Left lung (tissue), 10 donors: ENCODE results near the gene LINC00632. TPM values are rescaled to one million over a fixed set of nuclear protein-coding genes. Genes with fewer than 3 reads are reported as not detected.

Experiments used
- ATAC-seq: fragments of 200-7000 bp; cut with Tn5 transposase; one replicate; pipeline ENCODE4 v1.9.1; 2020; ENCODE audit warnings: moderate library complexity
- DNase-seq, 4 donors: peaks; one replicate each; pipeline ENCODE4 v3.0.0-alpha.2; 2013 to 2020
- H3K27ac ChIP-seq, 2 donors: fragments of 200-600 bp; sonication (generic) in 1 of 2; one replicate each; pipeline versions ENCODE4 v1.5.0 to v1.8.0; 2020 to 2021
- H3K27me3 ChIP-seq, 2 donors: fragments of 200-600 bp; sonication (generic) in 1 of 2; one replicate each; pipeline versions ENCODE4 v1.5.0 to v1.8.0; 2020 to 2021
- H3K36me3 ChIP-seq, 2 donors: fragments of 200-600 bp; sonication (generic) in 1 of 2; one replicate each; pipeline versions ENCODE4 v1.5.0 to v1.8.0; 2020 to 2021
- H3K4me1 ChIP-seq, 2 donors: fragments of 200-600 bp; one replicate each; pipeline ENCODE4 v1.8.0; 2021
- H3K4me3 ChIP-seq, 2 donors: fragments of 200-600 bp; sonication (generic) in 1 of 2; one replicate each; pipeline versions ENCODE4 v1.5.0 to v1.8.0; 2020 to 2021; ENCODE audit warnings: mild to moderate bottlenecking in 1 of 2
- H3K9me3 ChIP-seq, 2 donors: fragments of 200-600 bp; sonication (generic) in 1 of 2; one replicate each; pipeline versions ENCODE4 v1.5.0 to v1.8.0; 2020 to 2021
- intact Hi-C, 2 donors: fragments of 100-400 bp; cut with DNase I; formaldehyde crosslinking; loops; one replicate each; pipeline versions ENCODE4 v1.11.2 to v1.14.2; 2022
- polyA plus RNA-seq, 6 donors: library from polyadenylated mRNA; unstranded; fragments of 120-200 nt; gene quantifications; one replicate each; pipeline ENCODE4 v1.2.1, GENCODE V29; 2013; ENCODE audit not compliant: insufficient read length in 6 of 6
- total RNA-seq, 2 donors: library from RNA; stranded (reverse); fragmentation: NEBNext Ultra II Directional; extraction: Animal tissue kit (Norgen Biotek cat#: 25700); gene quantifications; one replicate each; pipeline ENCODE4 v1.2.1, GENCODE V29; 2021
- TF ChIP-seq, protein P1 (sequence below), 2 donors: fragments of 200-600 bp; sonication (generic) in 1 of 2; IDR thresholded peaks; one replicate each; pipeline versions ENCODE4 v1.5.0 to v1.8.0; 2021; ENCODE audit warnings: antibody characterized with exemption in 2 of 2
- donor health status: DM: no; HTN: yes; CAD: no.
- donor health status: DM: no; HTN: no; CAD: no.

LINC00632 gene
- total and polyA plus RNA-seq, 8 donors, result 19.2 to 458 (median 35.4) TPM

GRCh38 chrX:140712413-140713173 lies 3.0 kb downstream of the LINC00632 start:
- Histone ChIP-seq H3K36me3 (no peaks in the 10 kb centered on the region), H3K9me3 (no peaks in the 10 kb centered on the region), H3K27ac (no peak overlapping the region), H3K4me1 (no peaks in the 10 kb centered on the region), H3K4me3 (no peak overlapping the region), H3K27me3 (peaks cover 5 to 6% of the 10 kb centered on the region in 2 donors)
- intact Hi-C loops, result no loop called here
- peak; percentile 88 for ATAC-seq
- peak; percentile 52 to 94 (median 72) for DNase-seq
- TF ChIP-seq, protein P1, sequence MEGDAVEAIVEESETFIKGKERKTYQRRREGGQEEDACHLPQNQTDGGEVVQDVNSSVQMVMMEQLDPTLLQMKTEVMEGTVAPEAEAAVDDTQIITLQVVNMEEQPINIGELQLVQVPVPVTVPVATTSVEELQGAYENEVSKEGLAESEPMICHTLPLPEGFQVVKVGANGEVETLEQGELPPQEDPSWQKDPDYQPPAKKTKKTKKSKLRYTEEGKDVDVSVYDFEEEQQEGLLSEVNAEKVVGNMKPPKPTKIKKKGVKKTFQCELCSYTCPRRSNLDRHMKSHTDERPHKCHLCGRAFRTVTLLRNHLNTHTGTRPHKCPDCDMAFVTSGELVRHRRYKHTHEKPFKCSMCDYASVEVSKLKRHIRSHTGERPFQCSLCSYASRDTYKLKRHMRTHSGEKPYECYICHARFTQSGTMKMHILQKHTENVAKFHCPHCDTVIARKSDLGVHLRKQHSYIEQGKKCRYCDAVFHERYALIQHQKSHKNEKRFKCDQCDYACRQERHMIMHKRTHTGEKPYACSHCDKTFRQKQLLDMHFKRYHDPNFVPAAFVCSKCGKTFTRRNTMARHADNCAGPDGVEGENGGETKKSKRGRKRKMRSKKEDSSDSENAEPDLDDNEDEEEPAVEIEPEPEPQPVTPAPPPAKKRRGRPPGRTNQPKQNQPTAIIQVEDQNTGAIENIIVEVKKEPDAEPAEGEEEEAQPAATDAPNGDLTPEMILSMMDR (IDR thresholded peaks at IDR 0.05), result no peak

GRCh38 chrX:140713174-140713539 lies 3.6 kb downstream of the LINC00632 start:
- Histone ChIP-seq H3K4me1 (no peaks in the 10 kb centered on the region), H3K36me3 (no peaks in the 10 kb centered on the region), H3K27ac (no peak overlapping the region), H3K27me3 (peaks cover 5 to 6% of the 10 kb centered on the region in 2 donors), H3K4me3 (no peak overlapping the region), H3K9me3 (no peaks in the 10 kb centered on the region)
- peak; percentile 30 for ATAC-seq
- intact Hi-C loops, result no loop called here
- DNase-seq, result no peak
- TF ChIP-seq, protein P1 (IDR thresholded peaks at IDR 0.05), result no peak

DNA sequence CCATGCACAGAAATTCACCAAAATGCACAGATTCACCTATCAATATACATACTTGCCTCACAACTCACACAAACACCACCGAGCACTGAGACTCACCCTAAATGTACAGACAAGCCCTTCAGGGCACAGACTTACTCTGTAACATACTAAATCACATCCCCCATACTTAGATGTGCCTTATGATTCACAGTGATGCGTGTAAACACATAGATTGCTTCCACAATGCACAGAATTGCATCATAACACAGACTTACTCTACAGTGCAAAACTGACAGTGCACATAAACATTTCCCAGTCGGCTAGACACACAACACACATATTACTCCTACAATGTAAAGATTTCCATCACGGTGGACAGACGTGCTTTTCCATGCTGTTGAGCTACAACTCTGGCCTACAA lies 6.2 kb downstream of the LINC00632 start:
- TF ChIP-seq, protein P1 (IDR thresholded peaks at IDR 0.05), result no peak
- no peaks in the 10 kb centered on the region for H3K36me3 ChIP-seq
- no peaks in the 10 kb centered on the region for H3K4me1 ChIP-seq
- H3K9me3 ChIP-seq, result no peaks in the 10 kb centered on the region
- intact Hi-C loops, result no loop called here
- ATAC-seq (no peak), DNase-seq (no peak)
- H3K4me3 ChIP-seq, result no peak overlapping the region
- H3K27ac ChIP-seq, result no peak overlapping the region
- H3K27me3 ChIP-seq, result peaks cover 0 to 5% of the 10 kb centered on the region in 2 donors

GRCh38 chrX:140723121-140723715 lies 13.7 kb downstream of the LINC00632 start:
- Histone ChIP-seq H3K36me3 (no peaks in the 10 kb centered on the region), H3K4me1 (no peaks in the 10 kb centered on the region), H3K9me3 (no peaks in the 10 kb centered on the region), H3K27ac (no peak overlapping the region), H3K27me3 (no peaks in the 10 kb centered on the region), H3K4me3 (no peak overlapping the region)
- DNase-seq (peak in 1 of 4 donors; percentile 35), ATAC-seq (no peak)
- TF ChIP-seq, protein P1 (IDR thresholded peaks at IDR 0.05), result no peak
- intact Hi-C loops, result no loop called here

- Histone ChIP-seq H3K27me3 (no peaks in the 10 kb centered on the region), H3K4me3 (no peak overlapping the region), H3K27ac (no peak overlapping the region), H3K9me3 (no peaks in the 10 kb centered on the region), H3K36me3 (no peaks in the 10 kb centered on the region), H3K4me1 (no peaks in the 10 kb centered on the region)
- peak in 1 of 4 donors; percentile 23 for DNase-seq
- ATAC-seq, result no peak
- intact Hi-C loops, result no loop called here
- TF ChIP-seq, protein P1 (IDR thresholded peaks at IDR 0.05), result no peak
These were observed 14.8 kb downstream of the LINC00632 start for GRCh38 chrX:140724309-140724708.
